Esophagus squamous epithelium (tissue), 5 donors: Measurements from ENCODE around the gene RYR3. TPM values are rescaled to one million over a fixed set of nuclear protein-coding genes. Genes with fewer than 3 reads are reported as not detected.

ENCODE experiments used
- DNase-seq: peaks from one replicate; lab custom pipeline; 2025; lab: John Stamatoyannopoulos, UW
- H3K27ac ChIP-seq, 4 donors: fragments of 200-600 bp; sonication (generic); one replicate each; pipeline ENCODE4 v1.5.1; 2016 to 2019; ENCODE audit warnings: mild to moderate bottlenecking in 1 of 4
- H3K27me3 ChIP-seq, 4 donors: fragments of 200-600 bp; sonication (generic); 1 replicate in 3 of 4; 2 replicates in 1 of 4; pipeline versions ENCODE4 v1.5.1 to v1.6.0; 2017 to 2021; ENCODE audit warnings: antibody characterized with exemption in 1 of 4
- H3K36me3 ChIP-seq, 3 donors: fragments of 200-600 bp; sonication (generic); one replicate each; pipeline ENCODE4 v1.5.1; 2016 to 2019
- H3K4me1 ChIP-seq, 3 donors: fragments of 200-600 bp; sonication (generic); one replicate each; pipeline ENCODE4 v1.5.1; 2017 to 2019
- H3K4me3 ChIP-seq, 4 donors: fragments of 200-600 bp; sonication (generic); 1 replicate in 3 of 4; 2 replicates in 1 of 4; pipeline ENCODE4 v1.5.1; 2016 to 2019; ENCODE audit warnings: mild to moderate bottlenecking in 2 of 4, moderate library complexity in 1 of 4
- H3K9me3 ChIP-seq, 3 donors: fragments of 200-600 bp; sonication (generic); one replicate each; pipeline ENCODE4 v1.5.1; 2016 to 2019
- CTCF ChIP-seq, 6 experiments: fragments of 450-650 bp in 4 of 6; fragments of 200-600 bp in 2 of 6; sonication (generic) in 2 of 6; IDR thresholded peaks; one replicate each; pipeline ENCODE4 v1.5.1; 2016 to 2019; ENCODE audit warnings: antibody characterized with exemption in 6 of 6, mild to moderate bottlenecking in 4 of 6, moderate library complexity in 4 of 6
- POLR2A ChIP-seq, 4 donors: fragments of 450-650 bp; IDR thresholded peaks; one replicate each; pipeline ENCODE4 v1.6.1; 2017; ENCODE audit warnings: antibody characterized with exemption in 4 of 4, mild to moderate bottlenecking in 4 of 4, moderate library complexity in 3 of 4
- WGBS, 2 donors: methylation state at CpG; one replicate each; pipeline ENCODE4 v1.1.5; 2018; 5-methylcytosine and 5-hydroxymethylcytosine counted together
- intact Hi-C: fragments of 100-400 bp; cut with DNase I; formaldehyde crosslinking; loops from one replicate; pipeline ENCODE4 v1.15.0; 2022
- total RNA-seq, 4 donors: library from RNA; depleted of rRNA; stranded (reverse); fragments of >200 nt; gene quantifications; one replicate each; pipeline ENCODE4 v1.1.0, GENCODE V29; 2016
- donor health status: DM: yes; HTN: yes; CAD: no.

RYR3 gene
- total RNA-seq, 4 donors from 2014 or later, result 0.15 to 4.2 (median 0.43) TPM

GRCh38 chr15:33859992-33860545 lies 549.3 kb downstream of the RYR3 start:
- no peak for DNase-seq
- H3K4me3 ChIP-seq, result no peak overlapping the region
- H3K27me3 ChIP-seq, result no peaks in the 10 kb centered on the region
- WGBS, 2 donors, result 65 to 79% methylated on average over 1 of the region's 1 CpG
- H3K36me3 ChIP-seq, result peaks cover 0 to 29% (median 0%) of the 10 kb centered on the region in 3 donors
- TF ChIP-seq POLR2A (IDR thresholded peaks at IDR 0.05) (no peak), CTCF (IDR thresholded peaks at IDR 0.05) (no peak)
- H3K4me1 ChIP-seq, result peaks cover 0 to 6% (median 0%) of the 10 kb centered on the region in 3 donors
- no peak overlapping the region for H3K27ac ChIP-seq
- intact Hi-C loops, result no loop called here
- H3K9me3 ChIP-seq, result no peaks in the 10 kb centered on the region

DNA sequence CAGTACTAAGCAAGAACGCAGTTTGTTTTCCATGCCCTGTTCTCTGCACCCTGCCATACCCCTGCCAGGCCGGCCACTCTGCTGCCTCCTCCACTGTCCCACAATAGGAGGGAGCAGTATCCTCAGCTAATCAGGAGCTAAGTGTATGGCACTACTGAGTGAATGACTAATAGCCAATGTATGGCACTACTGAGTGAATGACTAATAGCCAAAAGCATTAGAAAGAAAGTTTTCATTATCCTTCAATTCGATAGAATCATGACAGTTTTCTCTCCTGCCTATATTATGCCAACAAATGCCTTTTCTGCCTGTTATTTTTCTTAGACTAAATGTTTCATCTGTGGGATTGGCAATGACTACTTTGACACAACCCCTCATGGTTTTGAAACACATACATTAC lies 550.0 kb downstream of the RYR3 start:
- Histone ChIP-seq H3K4me1 (peaks cover 0 to 6% (median 0%) of the 10 kb centered on the region in 3 donors), H3K27me3 (no peaks in the 10 kb centered on the region), H3K36me3 (peaks cover 0 to 36% (median 0%) of the 10 kb centered on the region in 3 donors), H3K4me3 (no peak overlapping the region), H3K27ac (no peak overlapping the region), H3K9me3 (no peaks in the 10 kb centered on the region)
- intact Hi-C loops, result no loop called here
- DNase-seq, result no peak
- TF ChIP-seq CTCF (IDR thresholded peaks at IDR 0.05) (no peak), POLR2A (IDR thresholded peaks at IDR 0.05) (no peak)
- WGBS, 2 donors, result 76 to 82% methylated on average over 3 of the region's 3 CpGs

DNA sequence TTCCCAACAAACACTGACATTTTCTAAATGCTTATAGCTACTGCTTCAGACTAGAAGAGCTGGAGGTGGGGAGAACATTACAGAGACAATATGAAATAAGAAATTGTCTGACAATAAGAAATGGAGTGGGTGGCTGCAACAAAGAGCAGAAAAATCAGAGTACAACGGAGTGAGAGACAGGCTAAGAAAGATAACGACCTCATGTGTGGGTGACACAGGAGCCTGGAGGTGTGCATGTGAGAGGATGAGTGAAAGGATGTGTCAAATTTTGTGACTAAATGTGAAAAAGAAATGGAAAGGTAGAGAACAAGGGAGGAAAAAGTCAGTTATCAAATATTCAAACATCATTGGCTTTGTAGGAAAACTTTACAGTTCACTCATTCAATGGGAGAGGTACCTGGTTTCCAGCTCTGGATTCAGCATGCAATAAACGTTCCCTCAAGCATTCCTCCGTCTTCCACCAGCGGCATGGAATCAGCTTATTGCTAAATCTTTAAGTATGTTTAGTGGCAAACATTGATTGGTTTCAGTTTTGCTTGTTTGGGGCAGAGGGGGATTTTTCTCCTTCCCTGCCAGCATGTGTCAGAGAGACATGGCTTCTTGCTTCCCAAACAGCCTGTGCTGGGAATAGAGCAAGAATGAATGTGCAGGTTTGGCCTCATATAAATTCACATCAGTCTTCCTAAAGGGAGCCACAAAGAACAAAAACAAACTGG lies 553.8 kb downstream of the RYR3 start:
- no peak for DNase-seq
- Histone ChIP-seq H3K4me3 (no peak overlapping the region), H3K9me3 (no peaks in the 10 kb centered on the region), H3K27me3 (no peaks in the 10 kb centered on the region), H3K36me3 (peaks cover 0 to 47% (median 0%) of the 10 kb centered on the region in 3 donors), H3K4me1 (peaks cover 0 to 6% (median 0%) of the 10 kb centered on the region in 3 donors), H3K27ac (no peak overlapping the region)
- WGBS, 2 donors, result 88% methylated on average over 5 of the region's 5 CpGs
- TF ChIP-seq CTCF (IDR thresholded peaks at IDR 0.05) (no peak), POLR2A (IDR thresholded peaks at IDR 0.05) (no peak)
- intact Hi-C loops, result no loop called here

GRCh38 chr15:33865416-33865815 lies 554.6 kb downstream of the RYR3 start:
- WGBS, 2 donors, result 88 to 92% methylated on average over 6 of the region's 6 CpGs
- H3K36me3 ChIP-seq, result peaks cover 0 to 40% (median 0%) of the 10 kb centered on the region in 3 donors
- H3K27ac ChIP-seq, result no peak overlapping the region
- no peaks in the 10 kb centered on the region for H3K9me3 ChIP-seq
- intact Hi-C loops, result no loop called here
- H3K4me3 ChIP-seq, result no peak overlapping the region
- TF ChIP-seq POLR2A (IDR thresholded peaks at IDR 0.05) (no peak), CTCF (IDR thresholded peaks at IDR 0.05) (no peak)
- H3K4me1 ChIP-seq, result peaks cover 0 to 2% (median 0%) of the 10 kb centered on the region in 3 donors
- no peaks in the 10 kb centered on the region for H3K27me3 ChIP-seq
- no peak for DNase-seq

DNA sequence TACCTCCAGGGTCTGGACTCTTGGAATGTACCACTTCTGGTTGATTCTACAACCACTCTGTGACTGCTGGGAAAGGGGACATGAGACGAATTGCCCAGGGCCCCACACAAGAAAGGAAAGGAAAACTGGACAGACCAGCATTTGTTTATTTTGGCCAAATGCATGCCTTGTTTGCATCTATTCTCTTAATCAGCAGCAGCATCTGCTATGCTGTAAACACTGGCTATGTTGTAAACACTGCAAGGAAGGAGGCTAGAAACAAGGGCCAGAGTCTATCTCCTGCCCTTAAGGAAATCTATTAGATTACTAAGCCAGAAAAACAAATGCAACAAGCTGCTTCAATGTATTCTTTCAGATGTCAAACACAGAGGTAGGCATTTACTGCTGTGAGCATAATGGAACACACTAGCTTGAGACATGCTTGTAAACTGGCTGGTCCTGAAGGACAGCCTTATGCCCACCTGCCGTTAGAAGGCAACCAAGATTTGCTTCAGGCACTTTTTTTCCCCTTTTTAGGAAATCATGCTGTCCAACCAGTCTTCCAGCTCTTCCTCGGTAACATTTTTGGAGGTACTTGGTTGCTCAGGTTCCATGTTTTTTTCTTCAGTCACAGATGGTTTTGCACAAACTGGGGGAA lies 555.5 kb downstream of the RYR3 start:
- intact Hi-C loops, result no loop called here
- 51 to 62% methylated on average over 3 of the region's 3 CpGs for WGBS, 2 donors
- no peak for DNase-seq

More for the DNA sequence above, 555.5 kb downstream of the RYR3 start:
- Histone ChIP-seq H3K9me3 (no peaks in the 10 kb centered on the region), H3K4me1 (no peaks in the 10 kb centered on the region), H3K27me3 (no peaks in the 10 kb centered on the region), H3K27ac (no peak overlapping the region), H3K4me3 (no peak overlapping the region), H3K36me3 (peaks cover 0 to 36% (median 0%) of the 10 kb centered on the region in 3 donors)
- no peak for TF ChIP-seq CTCF (IDR thresholded peaks at IDR 0.05)
- TF ChIP-seq POLR2A (IDR thresholded peaks at IDR 0.05), result no peak
